ENCODE data around the gene CYP2W1.

CYP2W1 gene

DNA sequence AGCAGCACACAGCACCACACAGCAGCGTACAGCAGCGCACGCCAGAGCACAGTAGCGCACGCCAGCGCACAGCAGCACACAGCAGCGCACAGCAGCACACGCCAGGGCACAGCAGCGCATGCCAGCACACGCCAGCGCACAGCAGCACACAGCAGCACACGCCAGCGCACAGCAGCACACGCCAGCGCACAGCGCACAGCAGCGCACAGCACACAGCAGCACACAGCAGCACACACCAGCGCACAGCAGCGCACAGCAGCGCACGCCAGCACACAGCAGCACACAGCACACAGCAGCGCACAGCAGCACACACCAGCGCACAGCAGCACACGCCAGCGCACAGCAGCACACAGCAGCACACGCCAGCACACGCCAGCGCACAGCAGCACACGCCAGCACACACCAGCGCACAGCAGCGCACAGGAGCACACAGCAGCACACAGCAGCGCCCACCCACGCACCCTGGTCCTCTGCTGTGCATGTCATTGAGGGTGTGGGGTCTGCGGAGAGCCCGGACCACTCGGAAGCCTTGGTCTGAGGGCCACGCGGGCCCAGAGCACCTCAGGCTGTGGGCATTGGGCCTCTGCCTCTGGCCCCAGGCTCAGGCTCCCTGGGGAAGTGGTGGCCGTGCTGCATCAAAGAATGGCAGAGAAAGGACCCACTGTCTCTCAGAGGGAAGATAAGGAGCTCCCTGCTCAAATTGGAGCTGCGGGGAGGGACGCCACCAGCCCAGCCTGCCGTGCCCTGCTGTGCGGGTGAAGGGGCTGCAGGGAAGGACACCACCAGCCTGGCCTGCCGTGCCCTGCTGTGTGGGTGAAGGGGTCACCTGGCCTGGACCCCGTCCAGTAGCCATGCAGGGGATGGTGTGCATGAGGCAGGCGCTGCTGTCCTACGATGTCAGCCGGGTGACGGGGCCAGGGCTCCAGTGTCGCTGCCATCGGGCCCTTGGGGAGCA, 33.9 kb downstream of the CYP2W1 start:
- TF ChIP-seq, protein P1, sequence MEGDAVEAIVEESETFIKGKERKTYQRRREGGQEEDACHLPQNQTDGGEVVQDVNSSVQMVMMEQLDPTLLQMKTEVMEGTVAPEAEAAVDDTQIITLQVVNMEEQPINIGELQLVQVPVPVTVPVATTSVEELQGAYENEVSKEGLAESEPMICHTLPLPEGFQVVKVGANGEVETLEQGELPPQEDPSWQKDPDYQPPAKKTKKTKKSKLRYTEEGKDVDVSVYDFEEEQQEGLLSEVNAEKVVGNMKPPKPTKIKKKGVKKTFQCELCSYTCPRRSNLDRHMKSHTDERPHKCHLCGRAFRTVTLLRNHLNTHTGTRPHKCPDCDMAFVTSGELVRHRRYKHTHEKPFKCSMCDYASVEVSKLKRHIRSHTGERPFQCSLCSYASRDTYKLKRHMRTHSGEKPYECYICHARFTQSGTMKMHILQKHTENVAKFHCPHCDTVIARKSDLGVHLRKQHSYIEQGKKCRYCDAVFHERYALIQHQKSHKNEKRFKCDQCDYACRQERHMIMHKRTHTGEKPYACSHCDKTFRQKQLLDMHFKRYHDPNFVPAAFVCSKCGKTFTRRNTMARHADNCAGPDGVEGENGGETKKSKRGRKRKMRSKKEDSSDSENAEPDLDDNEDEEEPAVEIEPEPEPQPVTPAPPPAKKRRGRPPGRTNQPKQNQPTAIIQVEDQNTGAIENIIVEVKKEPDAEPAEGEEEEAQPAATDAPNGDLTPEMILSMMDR (IDR thresholded peaks at IDR 0.05; ENCODE audit: control insufficient read depth, extremely low read depth, insufficient read depth) = no peak
- no peak for DNase-seq (ENCODE audit: low read depth)

DNA sequence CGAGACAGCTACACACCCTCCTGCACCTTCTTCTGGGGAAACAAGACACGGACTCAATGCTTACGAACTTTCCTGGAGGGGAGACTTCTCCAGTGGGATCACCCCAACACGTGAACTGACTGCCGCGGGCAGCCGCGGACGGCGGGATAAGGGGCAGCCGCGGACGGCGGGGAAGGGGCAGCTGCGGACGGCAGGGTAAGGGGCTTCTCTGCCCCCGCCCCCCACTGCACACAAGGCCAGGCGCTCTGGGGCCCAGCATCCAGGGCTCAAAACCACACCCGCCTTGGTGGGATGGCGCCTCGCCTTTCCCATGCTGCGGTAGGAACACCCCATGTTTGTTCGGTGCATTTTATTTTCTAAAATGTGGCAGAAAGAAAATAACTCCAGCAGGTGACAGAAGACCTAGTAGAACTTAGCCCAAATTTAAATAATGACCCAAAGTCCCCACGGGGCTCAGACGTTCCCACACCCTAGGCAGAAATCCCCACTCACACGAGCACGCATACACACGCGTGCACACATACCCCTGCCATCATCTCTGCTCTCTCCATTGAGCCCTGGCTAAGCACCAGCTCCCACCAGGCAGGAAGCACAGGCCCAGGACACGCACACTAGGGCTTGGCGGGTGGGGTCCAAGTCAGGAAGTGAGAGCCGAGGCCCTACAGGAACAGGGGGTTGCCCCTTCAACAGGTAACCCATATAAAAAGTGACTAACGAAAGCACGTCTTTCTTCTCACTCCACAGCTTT, 34.8 kb downstream of the CYP2W1 start:
- H3K4me3 ChIP-seq (ENCODE audit: low read depth, low read length) = no peak overlapping the region
- TF ChIP-seq, protein P1 (IDR thresholded peaks at IDR 0.05; ENCODE audit: control insufficient read depth, extremely low read depth, insufficient read depth) = no peak
- DNase-seq (ENCODE audit: low read depth) = no peak

More for the DNA sequence above, 33.9 kb downstream of the CYP2W1 start:
- H3K4me3 ChIP-seq (ENCODE audit: low read depth, low read length) = no peak overlapping the region

DNA sequence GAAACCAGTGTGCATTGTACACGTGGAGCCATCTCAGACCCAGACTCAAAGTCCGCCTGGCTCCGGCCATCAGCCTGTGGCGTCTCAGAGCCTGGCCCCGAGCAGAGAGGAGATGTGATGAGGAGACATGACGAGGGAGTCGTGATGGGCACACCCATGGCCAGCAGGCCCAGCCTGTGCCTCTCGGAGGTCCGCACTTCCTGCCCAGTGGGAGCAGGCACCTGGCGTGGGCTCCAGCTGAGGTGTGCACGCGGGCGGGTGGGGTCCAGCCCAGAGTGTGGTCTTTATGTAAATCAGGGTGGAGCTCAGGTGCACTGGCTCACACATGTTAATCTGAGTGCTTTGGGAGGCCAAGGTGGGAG, 35.3 kb downstream of the CYP2W1 start:
- no peak for DNase-seq (ENCODE audit: low read depth)
- TF ChIP-seq, protein P1 (IDR thresholded peaks at IDR 0.05; ENCODE audit: control insufficient read depth, extremely low read depth, insufficient read depth) = no peak
- no peak overlapping the region for H3K4me3 ChIP-seq (ENCODE audit: low read depth, low read length)

DNA sequence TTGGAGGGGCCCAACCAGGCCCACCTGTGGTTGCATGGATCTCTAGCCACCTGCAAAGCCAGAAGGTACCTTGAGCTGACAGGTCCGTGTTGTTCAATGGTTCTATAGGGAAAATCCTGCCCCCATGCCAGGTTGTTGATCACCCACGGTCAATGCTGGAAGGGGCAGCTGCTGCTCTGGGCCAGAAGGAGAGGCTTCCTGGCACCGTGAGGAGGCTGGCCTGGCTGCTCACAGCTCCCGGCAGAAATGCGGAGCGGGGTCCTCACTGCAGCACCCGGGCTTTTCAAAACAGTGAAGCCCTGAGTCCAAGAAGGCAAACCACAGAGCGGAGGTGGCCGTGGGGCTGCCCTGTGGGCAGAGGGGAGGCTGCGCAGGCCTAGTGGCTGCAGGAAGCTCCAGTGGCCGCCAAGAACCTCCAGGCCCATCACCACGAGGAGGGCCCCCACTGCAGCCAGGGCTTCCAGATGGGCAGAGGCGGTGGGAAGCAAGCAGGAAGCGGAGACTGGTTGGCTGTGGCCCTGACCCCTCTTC, 36.3 kb downstream of the CYP2W1 start:
- H3K4me3 ChIP-seq (ENCODE audit: low read depth, low read length) = no peak overlapping the region
- TF ChIP-seq, protein P1 (IDR thresholded peaks at IDR 0.05; ENCODE audit: control insufficient read depth, extremely low read depth, insufficient read depth) = no peak
- no peak for DNase-seq (ENCODE audit: low read depth)

DNA sequence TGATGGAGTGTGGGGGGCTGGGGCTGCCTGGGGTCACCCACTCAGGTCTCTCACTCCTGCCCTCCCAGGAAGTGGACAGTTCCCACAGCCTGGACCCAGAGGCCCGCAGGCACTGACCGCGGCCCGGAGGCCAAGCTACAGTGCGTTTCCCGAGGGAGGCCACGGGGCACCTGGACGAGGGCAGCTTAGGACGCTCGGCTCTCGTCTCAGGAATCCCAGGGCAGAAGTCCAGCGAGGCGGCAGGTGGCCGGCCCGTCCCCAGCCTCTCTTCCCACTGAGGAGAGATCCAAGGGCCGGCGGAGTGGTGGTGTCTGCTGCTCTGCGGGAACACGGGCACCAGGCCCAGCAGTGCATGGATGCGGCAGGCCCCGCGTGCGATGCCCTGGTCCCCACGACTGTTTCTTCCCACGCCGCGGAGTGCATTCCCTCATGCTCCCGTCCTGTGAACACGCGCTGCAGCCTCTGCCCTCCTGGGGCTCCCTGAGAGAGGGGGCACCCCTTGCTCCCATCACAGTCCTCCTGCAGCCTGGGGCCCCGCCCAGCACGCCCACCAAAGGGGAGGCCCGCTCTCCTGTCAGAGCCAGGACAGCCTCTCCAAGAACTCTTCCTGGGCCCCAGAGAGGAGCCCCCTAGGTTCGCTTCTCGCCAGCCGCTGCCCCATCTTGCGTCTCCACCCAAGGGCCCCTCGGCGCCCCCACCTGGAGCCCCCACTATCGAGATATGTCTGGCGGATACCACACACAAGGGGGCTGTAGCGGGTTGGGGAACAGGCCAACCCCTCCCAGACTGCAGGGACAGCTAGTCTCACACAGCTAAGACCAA, 37.0 kb downstream of the CYP2W1 start:
- H3K4me3 ChIP-seq (ENCODE audit: low read depth, low read length) = no peak overlapping the region
- DNase-seq (ENCODE audit: low read depth) = no peak
- TF ChIP-seq, protein P1 (IDR thresholded peaks at IDR 0.05; ENCODE audit: control insufficient read depth, extremely low read depth, insufficient read depth) = no peak

DNA sequence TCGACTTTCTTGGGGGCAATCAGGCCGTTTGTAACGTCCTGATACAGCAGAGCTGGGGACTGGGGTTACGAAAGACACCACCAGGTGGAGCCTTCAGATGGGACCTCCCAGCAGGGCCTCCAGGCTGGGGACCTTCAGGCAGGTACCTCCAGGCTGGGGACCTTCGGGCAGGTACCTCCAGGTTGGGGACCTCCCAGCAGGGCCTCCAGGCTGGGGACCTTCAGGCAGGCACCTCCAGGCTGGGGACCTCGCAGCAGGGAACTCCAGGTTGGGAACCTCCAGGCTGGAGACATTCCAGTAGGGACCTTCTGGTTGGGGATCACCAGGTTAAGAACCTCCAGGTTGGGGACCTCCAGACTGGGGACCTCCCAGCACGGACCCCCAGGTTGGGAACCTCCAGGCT, 37.9 kb downstream of the CYP2W1 start:
- DNase-seq (ENCODE audit: low read depth) = no peak
- TF ChIP-seq, protein P1 (IDR thresholded peaks at IDR 0.05; ENCODE audit: control insufficient read depth, extremely low read depth, insufficient read depth) = no peak
- no peak overlapping the region for H3K4me3 ChIP-seq (ENCODE audit: low read depth, low read length)

Measured in LNCaP clone FGC (cell line).